ENCODE measurements around the gene LRRC32.
A peak's percentile ranks its signal among the peaks of the same experiment; 100 is the strongest.

Gene LRRC32

GRCh38 chr11:76632492-76632891 lies 38.1 kb downstream of the LRRC32 start:
- Histone ChIP-seq H3K27me3 (ENCODE audit: control insufficient read depth in 5 of 5, insufficient read depth in 4 of 5, low read length in 5 of 5) (no peaks in the 10 kb centered on the region), H3K9me3 (ENCODE audit: control insufficient read depth in 5 of 5, low read length in 5 of 5) (no peaks in the 10 kb centered on the region), H3K36me3 (ENCODE audit: control insufficient read depth in 5 of 5, insufficient read depth in 5 of 5, low read length in 5 of 5) (no peaks in the 10 kb centered on the region), H3K27ac (ENCODE audit: low read depth, low read length) (no peak overlapping the region), H3K4me1 (ENCODE audit: control insufficient read depth in 5 of 5, insufficient read depth in 5 of 5, low read length in 5 of 5) (peaks cover 21 to 62% (median 42%) of the 10 kb centered on the region in 5 donors), H3K4me3 (ENCODE audit: low read depth in 1 of 5, low read length in 5 of 5) (no peak overlapping the region), H3K9ac (ENCODE audit: low read length in 5 of 5) (no peak overlapping the region)

GRCh38 chr11:76631566-76632308 lies 38.8 kb downstream of the LRRC32 start:
- Histone ChIP-seq H3K27ac (ENCODE audit: low read depth, low read length) (peak overlapping the region; percentile 89), H3K9ac (ENCODE audit: low read length in 5 of 5) (no peak overlapping the region), H3K4me1 (ENCODE audit: control insufficient read depth in 5 of 5, insufficient read depth in 5 of 5, low read length in 5 of 5) (peaks cover 15 to 60% (median 42%) of the 10 kb centered on the region in 5 donors)

GRCh38 chr11:76630600-76631281 lies 39.8 kb downstream of the LRRC32 start:
- Histone ChIP-seq H3K36me3 (ENCODE audit: control insufficient read depth in 5 of 5, insufficient read depth in 5 of 5, low read length in 5 of 5) (no peaks in the 10 kb centered on the region), H3K4me3 (ENCODE audit: low read depth in 1 of 5, low read length in 5 of 5) (peak overlapping the region in 3 of 5 donors; percentile 0 to 10 (median 2)), H3K9me3 (ENCODE audit: control insufficient read depth in 5 of 5, low read length in 5 of 5) (peaks cover 0 to 7% (median 4%) of the 10 kb centered on the region in 5 donors), H3K27ac (ENCODE audit: low read depth, low read length) (peak overlapping the region; percentile 89), H3K9ac (ENCODE audit: low read length in 5 of 5) (peak overlapping the region in 1 of 5 donors; percentile 72), H3K4me1 (ENCODE audit: control insufficient read depth in 5 of 5, insufficient read depth in 5 of 5, low read length in 5 of 5) (peaks cover 13 to 51% (median 33%) of the 10 kb centered on the region in 5 donors), H3K27me3 (ENCODE audit: control insufficient read depth in 5 of 5, insufficient read depth in 4 of 5, low read length in 5 of 5) (no peaks in the 10 kb centered on the region)

More at GRCh38 chr11:76631566-76632308, 38.8 kb downstream of the LRRC32 start:
- no peaks in the 10 kb centered on the region for H3K9me3 ChIP-seq (ENCODE audit: control insufficient read depth in 5 of 5, low read length in 5 of 5)
- H3K36me3 ChIP-seq (ENCODE audit: control insufficient read depth in 5 of 5, insufficient read depth in 5 of 5, low read length in 5 of 5): no peaks in the 10 kb centered on the region
- H3K27me3 ChIP-seq (ENCODE audit: control insufficient read depth in 5 of 5, insufficient read depth in 4 of 5, low read length in 5 of 5): no peaks in the 10 kb centered on the region
- H3K4me3 ChIP-seq (ENCODE audit: low read depth in 1 of 5, low read length in 5 of 5): no peak overlapping the region

- H3K4me3 ChIP-seq (ENCODE audit: low read depth in 1 of 5, low read length in 5 of 5): peak overlapping the region in 3 of 5 donors; percentile 0 to 10 (median 2)
Measured at GRCh38 chr11:76629853-76630599, 40.5 kb downstream of the LRRC32 start.

GRCh38 chr11:76629116-76629852 lies 41.3 kb downstream of the LRRC32 start:
- H3K36me3 ChIP-seq (ENCODE audit: control insufficient read depth in 5 of 5, insufficient read depth in 5 of 5, low read length in 5 of 5): no peaks in the 10 kb centered on the region
- H3K4me1 ChIP-seq (ENCODE audit: control insufficient read depth in 5 of 5, insufficient read depth in 5 of 5, low read length in 5 of 5): peaks cover 15 to 43% (median 32%) of the 10 kb centered on the region in 5 donors
- peaks cover 0 to 10% (median 7%) of the 10 kb centered on the region in 5 donors for H3K9me3 ChIP-seq (ENCODE audit: control insufficient read depth in 5 of 5, low read length in 5 of 5)
- peak overlapping the region in 1 of 5 donors; percentile 30 for H3K4me3 ChIP-seq (ENCODE audit: low read depth in 1 of 5, low read length in 5 of 5)
- peak overlapping the region; percentile 89 for H3K27ac ChIP-seq (ENCODE audit: low read depth, low read length)
- H3K9ac ChIP-seq (ENCODE audit: low read length in 5 of 5): peak overlapping the region; percentile 18 to 77 (median 59)
- no peaks in the 10 kb centered on the region for H3K27me3 ChIP-seq (ENCODE audit: control insufficient read depth in 5 of 5, insufficient read depth in 4 of 5, low read length in 5 of 5)

More at GRCh38 chr11:76629853-76630599, 40.5 kb downstream of the LRRC32 start:
- peak overlapping the region; percentile 89 for H3K27ac ChIP-seq (ENCODE audit: low read depth, low read length)
- peaks cover 13 to 46% (median 32%) of the 10 kb centered on the region in 5 donors for H3K4me1 ChIP-seq (ENCODE audit: control insufficient read depth in 5 of 5, insufficient read depth in 5 of 5, low read length in 5 of 5)
- no peaks in the 10 kb centered on the region for H3K27me3 ChIP-seq (ENCODE audit: control insufficient read depth in 5 of 5, insufficient read depth in 4 of 5, low read length in 5 of 5)
- no peaks in the 10 kb centered on the region for H3K36me3 ChIP-seq (ENCODE audit: control insufficient read depth in 5 of 5, insufficient read depth in 5 of 5, low read length in 5 of 5)
- peak overlapping the region in 4 of 5 donors; percentile 10 to 72 (median 59) for H3K9ac ChIP-seq (ENCODE audit: low read length in 5 of 5)
- peaks cover 0 to 10% (median 7%) of the 10 kb centered on the region in 5 donors for H3K9me3 ChIP-seq (ENCODE audit: control insufficient read depth in 5 of 5, low read length in 5 of 5)

GRCh38 chr11:76628408-76628947 lies 42.1 kb downstream of the LRRC32 start:
- Histone ChIP-seq H3K36me3 (ENCODE audit: control insufficient read depth in 5 of 5, insufficient read depth in 5 of 5, low read length in 5 of 5) (no peaks in the 10 kb centered on the region), H3K4me3 (ENCODE audit: low read depth in 1 of 5, low read length in 5 of 5) (no peak overlapping the region), H3K27ac (ENCODE audit: low read depth, low read length) (peak overlapping the region; percentile 89), H3K9ac (ENCODE audit: low read length in 5 of 5) (no peak overlapping the region), H3K27me3 (ENCODE audit: control insufficient read depth in 5 of 5, insufficient read depth in 4 of 5, low read length in 5 of 5) (no peaks in the 10 kb centered on the region), H3K9me3 (ENCODE audit: control insufficient read depth in 5 of 5, low read length in 5 of 5) (peaks cover 0 to 10% (median 7%) of the 10 kb centered on the region in 5 donors), H3K4me1 (ENCODE audit: control insufficient read depth in 5 of 5, insufficient read depth in 5 of 5, low read length in 5 of 5) (peaks cover 15 to 43% (median 32%) of the 10 kb centered on the region in 5 donors)

GRCh38 chr11:76627606-76628005 lies 42.9 kb downstream of the LRRC32 start:
- Histone ChIP-seq H3K27ac (ENCODE audit: low read depth, low read length) (no peak overlapping the region), H3K4me1 (ENCODE audit: control insufficient read depth in 5 of 5, insufficient read depth in 5 of 5, low read length in 5 of 5) (peaks cover 15 to 43% (median 32%) of the 10 kb centered on the region in 5 donors), H3K9me3 (ENCODE audit: control insufficient read depth in 5 of 5, low read length in 5 of 5) (peaks cover 0 to 10% (median 7%) of the 10 kb centered on the region in 5 donors), H3K36me3 (ENCODE audit: control insufficient read depth in 5 of 5, insufficient read depth in 5 of 5, low read length in 5 of 5) (no peaks in the 10 kb centered on the region), H3K9ac (ENCODE audit: low read length in 5 of 5) (peak overlapping the region in 1 of 5 donors; percentile 22), H3K4me3 (ENCODE audit: low read depth in 1 of 5, low read length in 5 of 5) (no peak overlapping the region), H3K27me3 (ENCODE audit: control insufficient read depth in 5 of 5, insufficient read depth in 4 of 5, low read length in 5 of 5) (no peaks in the 10 kb centered on the region)

GRCh38 chr11:76626921-76627401 lies 43.6 kb downstream of the LRRC32 start:
- peaks cover 0 to 10% (median 7%) of the 10 kb centered on the region in 5 donors for H3K9me3 ChIP-seq (ENCODE audit: control insufficient read depth in 5 of 5, low read length in 5 of 5)
- H3K4me3 ChIP-seq (ENCODE audit: low read depth in 1 of 5, low read length in 5 of 5): no peak overlapping the region
- no peaks in the 10 kb centered on the region for H3K36me3 ChIP-seq (ENCODE audit: control insufficient read depth in 5 of 5, insufficient read depth in 5 of 5, low read length in 5 of 5)
- peaks cover 15 to 48% (median 32%) of the 10 kb centered on the region in 5 donors for H3K4me1 ChIP-seq (ENCODE audit: control insufficient read depth in 5 of 5, insufficient read depth in 5 of 5, low read length in 5 of 5)
- H3K9ac ChIP-seq (ENCODE audit: low read length in 5 of 5): peak overlapping the region in 2 of 5 donors; percentile 8 to 22
- H3K27ac ChIP-seq (ENCODE audit: low read depth, low read length): no peak overlapping the region
- no peaks in the 10 kb centered on the region for H3K27me3 ChIP-seq (ENCODE audit: control insufficient read depth in 5 of 5, insufficient read depth in 4 of 5, low read length in 5 of 5)

- Histone ChIP-seq H3K27me3 (ENCODE audit: control insufficient read depth in 5 of 5, insufficient read depth in 4 of 5, low read length in 5 of 5) (no peaks in the 10 kb centered on the region), H3K4me3 (ENCODE audit: low read depth in 1 of 5, low read length in 5 of 5) (no peak overlapping the region), H3K36me3 (ENCODE audit: control insufficient read depth in 5 of 5, insufficient read depth in 5 of 5, low read length in 5 of 5) (no peaks in the 10 kb centered on the region), H3K9me3 (ENCODE audit: control insufficient read depth in 5 of 5, low read length in 5 of 5) (peaks cover 0 to 10% (median 7%) of the 10 kb centered on the region in 5 donors), H3K9ac (ENCODE audit: low read length in 5 of 5) (no peak overlapping the region), H3K27ac (ENCODE audit: low read depth, low read length) (no peak overlapping the region), H3K4me1 (ENCODE audit: control insufficient read depth in 5 of 5, insufficient read depth in 5 of 5, low read length in 5 of 5) (peaks cover 15 to 53% (median 35%) of the 10 kb centered on the region in 5 donors)
Measured at GRCh38 chr11:76626266-76626665, 44.3 kb downstream of the LRRC32 start.

Data from subcutaneous abdominal adipose tissue (tissue), 5 donors.